Sciatic nerve (tissue), 2 donors: ENCODE results near the gene PCBD2. TPM values are rescaled to one million over a fixed set of nuclear protein-coding genes. Genes with fewer than 3 reads are reported as not detected.
"Not testable (repeated sequence)": the region's sequence is repeated elsewhere in the genome, so short reads cannot be mapped to it uniquely, and the experiment has no call there.

Source experiments
- ATAC-seq: fragments of 200-7000 bp; cut with Tn5 transposase; one replicate; pipeline ENCODE4 v1.9.1; 2020; ENCODE audit warnings: mild to moderate bottlenecking, moderate library complexity
- DNase-seq: peaks from one replicate; pipeline ENCODE4 v3.0.0-alpha.2; 2020; ENCODE audit warnings: low spot score
- intact Hi-C: fragments of 100-400 bp; cut with DNase I; formaldehyde crosslinking; loops from one replicate; pipeline ENCODE4 v1.14.2; 2022
- total RNA-seq: library from RNA; stranded (reverse); fragmentation: NEBNext Ultra II Directional; extraction: Animal tissue kit (Norgen Biotek cat#: 25700); gene quantifications from one replicate; pipeline ENCODE4 v1.2.1, GENCODE V29; 2021
- donor health status: DM: no; HTN: no; CAD: no.
- donor health status: DM: no; HTN: no; CAD: no.

Gene PCBD2
- total RNA-seq, 1 donor from 2014 or later: 13.6 TPM

DNA sequence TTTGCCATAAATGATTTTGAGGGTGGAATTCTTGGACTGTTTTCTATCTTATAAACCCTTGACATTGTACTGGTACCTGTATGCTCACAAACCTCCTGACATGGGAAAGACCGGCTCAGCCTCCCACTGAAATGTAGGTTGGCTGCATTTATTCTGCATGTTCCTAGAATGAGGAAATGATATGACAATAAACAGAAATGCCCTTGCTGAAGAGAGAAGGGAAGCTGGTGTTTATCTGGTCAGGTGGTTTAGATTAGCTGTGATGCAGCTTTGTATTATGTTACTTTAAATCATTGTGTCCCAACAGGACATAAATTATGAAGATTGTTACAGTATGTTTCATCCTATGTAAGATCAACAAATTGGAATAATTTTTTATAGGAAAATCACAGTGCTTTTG, 39.7 kb downstream of the PCBD2 start:
- intact Hi-C loops: no loop called here
- DNase-seq: no peak

DNA sequence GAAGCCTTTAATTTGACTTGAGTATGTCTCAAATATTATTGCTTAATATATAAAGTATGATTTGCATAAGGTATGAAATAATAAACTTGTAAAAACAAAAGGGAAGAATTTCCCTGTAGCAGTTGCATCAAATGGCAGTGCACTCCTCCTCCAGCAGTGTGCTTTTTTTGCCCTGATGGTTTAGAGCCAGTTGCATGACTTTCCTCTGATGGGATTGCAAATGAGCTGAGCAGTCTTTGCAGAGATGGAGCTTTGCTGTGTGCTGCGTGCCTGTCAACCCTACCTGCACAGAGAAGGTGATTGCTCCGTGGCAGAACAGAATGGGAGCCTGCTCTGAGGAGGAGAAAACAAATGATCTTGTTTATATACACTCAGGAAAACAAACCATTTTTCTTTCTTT, 40.1 kb downstream of the PCBD2 start:
- ATAC-seq: no peak

More for the DNA sequence above, 39.7 kb downstream of the PCBD2 start:
- ATAC-seq: no peak

DNA sequence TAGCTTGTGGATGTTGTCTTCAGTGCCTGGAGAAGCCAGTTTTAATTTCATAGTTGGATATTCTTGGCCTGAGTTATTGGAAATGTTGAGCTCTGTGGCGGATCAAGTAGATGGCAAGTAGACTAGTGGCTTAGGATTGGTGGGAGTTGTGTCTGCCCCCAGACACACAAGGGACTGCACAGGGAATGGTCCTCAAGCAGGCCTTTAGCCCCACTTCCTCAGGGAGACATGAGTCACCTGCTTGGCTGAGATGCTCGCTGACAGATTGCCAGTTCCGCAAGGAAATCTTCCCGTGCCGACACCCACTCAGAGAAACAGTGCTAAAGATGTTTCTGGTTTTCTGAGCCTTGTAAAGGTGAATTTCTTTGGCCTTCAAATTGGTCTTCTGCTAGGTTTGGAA, 44.0 kb downstream of the PCBD2 start:
- intact Hi-C loops: no loop called here
- no peak for ATAC-seq
- DNase-seq: no peak

More for the DNA sequence above, 40.1 kb downstream of the PCBD2 start:
- DNase-seq: no peak
- intact Hi-C loops: no loop called here

DNA sequence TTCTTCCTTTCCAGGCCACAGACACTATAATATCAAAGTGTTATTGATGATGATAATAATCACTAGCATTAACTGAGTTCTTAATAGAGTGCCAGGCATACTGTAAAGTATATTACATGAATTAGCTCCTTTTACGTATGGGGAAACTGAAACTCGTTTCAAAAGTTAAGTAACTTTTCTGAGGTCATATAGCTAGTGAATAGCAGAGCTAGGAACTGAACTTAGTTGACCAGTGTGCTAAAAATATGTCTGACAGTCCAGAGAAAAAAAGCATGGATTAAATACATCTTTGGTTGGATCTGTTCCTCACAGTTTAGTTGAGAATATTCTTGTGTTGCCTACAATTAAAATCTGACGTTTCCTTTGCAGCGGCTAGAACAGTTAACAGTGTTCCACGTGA, 44.4 kb downstream of the PCBD2 start:
- intact Hi-C loops: no loop called here
- ATAC-seq: no peak

DNA sequence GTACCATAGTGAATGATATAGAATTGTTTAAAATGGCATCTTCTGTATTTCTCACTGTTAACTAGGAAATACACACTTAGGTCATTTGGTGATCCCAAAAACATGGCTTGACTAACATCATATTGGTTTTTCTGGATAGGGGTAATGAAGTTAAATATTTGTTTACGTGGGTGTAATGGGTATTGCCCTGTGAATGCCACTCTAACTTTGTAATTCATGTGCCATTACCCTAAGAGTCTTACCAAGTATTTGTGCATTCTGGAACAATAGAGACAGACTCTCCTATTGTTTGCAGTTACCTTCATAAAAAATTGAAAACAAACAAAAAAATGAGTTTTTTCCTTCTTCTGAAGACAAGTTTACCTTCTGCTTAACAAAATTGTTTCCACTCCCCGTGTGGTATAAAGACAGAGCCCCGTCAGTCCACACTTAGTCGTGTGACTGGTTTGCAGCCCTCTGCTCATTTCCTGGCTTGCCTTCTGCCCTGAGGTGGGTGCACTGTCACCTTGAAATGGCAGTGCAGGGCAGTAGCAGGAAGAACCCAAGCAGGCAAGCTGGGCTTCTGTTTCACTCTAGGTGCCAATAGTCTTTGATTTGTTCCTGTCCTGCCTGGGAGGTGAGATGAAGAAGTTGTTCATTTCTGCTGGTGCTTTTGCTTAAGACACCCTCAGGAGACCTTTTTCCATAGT, 53.1 kb downstream of the PCBD2 start:
- DNase-seq (no peak), ATAC-seq (no peak)
- intact Hi-C loops: no loop called here

More for the DNA sequence above, 44.4 kb downstream of the PCBD2 start:
- DNase-seq: no peak

DNA sequence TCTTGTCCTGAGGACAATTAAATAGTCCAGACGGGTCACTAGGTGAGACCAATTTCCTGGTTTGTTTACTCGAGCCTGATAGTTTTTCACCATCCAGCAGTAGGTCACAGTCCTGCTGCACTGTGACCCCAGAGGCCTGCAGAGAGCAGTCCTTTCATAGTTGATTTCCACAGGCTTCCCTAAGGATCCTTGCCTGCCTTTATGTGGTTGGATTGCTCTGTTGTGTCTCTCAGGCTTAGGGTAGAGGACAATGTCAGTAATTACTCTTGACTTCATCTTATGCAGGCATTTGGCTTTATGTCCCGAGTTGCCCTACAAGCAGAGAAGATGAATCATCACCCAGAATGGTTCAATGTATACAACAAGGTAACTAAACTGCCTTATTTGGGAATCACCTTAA, 53.8 kb downstream of the PCBD2 start:
- ATAC-seq (peak; percentile 10), DNase-seq (no peak)
- intact Hi-C loops: no loop called here

DNA sequence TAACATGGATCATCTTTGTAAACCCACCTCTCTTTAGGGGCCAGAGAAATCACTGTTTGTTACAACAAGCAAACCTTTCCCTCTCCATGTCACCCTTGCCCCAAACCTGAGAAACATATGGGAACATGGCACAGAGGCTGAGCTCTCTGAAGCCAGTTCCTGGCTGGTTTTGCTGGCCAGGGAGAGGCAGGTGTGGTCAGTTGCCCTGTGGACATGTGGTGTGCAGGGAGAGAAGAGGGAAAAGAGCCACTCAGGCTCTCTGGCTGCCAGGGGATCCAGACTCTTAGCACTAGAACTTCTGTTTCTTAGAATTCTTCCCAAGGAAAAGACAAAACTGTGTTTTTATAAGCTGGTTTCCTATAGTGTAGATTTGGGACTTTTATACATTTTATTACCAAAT, 58.2 kb downstream of the PCBD2 start:
- DNase-seq (no peak), ATAC-seq (no peak)
- intact Hi-C loops: no loop called here

DNA sequence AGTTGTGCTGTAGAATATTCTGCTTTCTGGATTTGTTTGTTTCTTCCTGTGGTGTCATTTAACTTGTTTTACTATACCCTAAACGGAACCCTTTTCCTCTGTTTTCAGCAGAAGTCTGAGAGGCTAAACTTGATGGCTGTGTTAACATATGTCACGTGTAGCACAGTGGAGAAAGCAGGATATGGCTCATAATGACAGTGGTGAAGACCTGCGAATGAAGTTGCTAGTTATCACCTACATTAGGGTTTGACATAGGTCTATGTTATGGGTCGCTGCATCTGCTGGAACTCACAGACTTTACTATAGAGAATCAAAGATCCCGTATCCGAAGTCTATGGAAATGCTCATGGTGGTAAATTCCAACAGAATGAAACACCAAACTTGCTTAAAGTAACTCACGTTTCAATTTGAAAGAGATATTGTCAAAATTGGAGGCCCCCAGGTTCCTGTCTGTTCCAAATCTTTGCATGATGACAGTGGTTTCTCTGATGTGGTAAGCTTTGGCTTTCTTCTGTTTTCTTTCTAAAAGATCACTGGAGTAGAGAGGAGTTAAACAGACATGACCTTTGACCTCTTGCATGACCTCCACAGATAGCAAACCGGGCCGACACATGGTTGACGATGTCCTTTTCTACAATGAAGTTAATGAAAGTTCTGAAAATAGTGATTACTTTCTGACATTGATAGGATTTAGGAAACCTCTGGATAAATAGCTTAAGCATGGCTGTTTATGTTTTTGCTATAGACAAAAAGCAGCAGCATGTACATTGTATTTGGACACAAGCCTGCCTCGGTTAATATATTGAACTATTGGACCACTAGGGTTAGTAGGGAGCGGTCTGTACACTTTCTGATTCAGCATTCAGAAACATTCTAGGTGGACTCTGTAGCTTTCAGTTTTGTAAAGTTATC, 59.7 kb downstream of the PCBD2 start:
- intact Hi-C loops: no loop called here
- DNase-seq: no peak
- no peak for ATAC-seq

DNA sequence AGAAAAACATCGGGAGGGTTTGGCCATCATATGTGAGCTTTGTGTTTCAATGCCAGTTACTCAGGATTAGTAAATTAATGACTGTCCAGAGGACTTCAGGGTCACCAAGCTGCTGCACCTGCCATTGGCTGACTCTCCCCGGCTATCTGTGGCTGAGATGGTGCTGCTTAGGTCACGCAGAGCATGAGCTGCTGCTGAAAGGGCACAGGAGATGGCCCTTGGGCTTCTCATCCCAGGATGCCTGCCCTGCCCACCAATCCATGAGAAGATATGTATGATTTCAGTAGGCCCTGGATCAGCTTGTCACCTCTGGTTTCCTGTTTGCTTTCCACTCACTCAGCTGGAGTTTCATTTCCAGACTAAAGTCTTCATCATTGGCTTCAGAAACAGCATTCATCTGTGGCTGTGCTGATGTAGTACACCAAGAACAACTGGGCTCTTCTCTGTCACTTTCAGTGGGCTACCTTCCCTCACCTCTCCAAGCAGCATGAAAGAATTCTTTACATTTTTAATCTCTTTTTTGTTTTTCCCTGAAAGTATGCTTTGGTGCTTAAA, 60.4 kb downstream of the PCBD2 start:
- intact Hi-C loops: no loop called here
- no peak for DNase-seq
- no peak for ATAC-seq

DNA sequence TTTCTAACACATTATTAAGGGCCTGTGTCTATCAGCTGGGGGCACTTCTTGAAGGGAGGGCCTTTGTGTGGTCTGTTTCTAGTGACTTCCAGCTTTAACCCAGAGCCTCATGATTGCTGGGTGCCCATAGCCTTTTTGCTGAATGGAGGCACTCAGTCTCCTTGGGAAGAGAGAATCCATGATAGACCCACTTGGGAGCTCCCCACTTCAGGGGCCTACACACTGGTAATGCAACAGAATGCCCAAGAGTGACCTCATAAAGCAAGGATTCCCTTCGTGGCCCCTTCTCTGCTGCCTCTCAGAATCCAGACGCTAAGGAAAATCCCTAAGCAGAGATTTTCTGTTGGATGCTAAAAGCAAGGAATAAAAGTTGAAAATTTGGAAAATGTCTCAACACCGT, 62.7 kb downstream of the PCBD2 start, which contains the start of gene CATSPER3:
TSS of gene CATSPER3 (plus strand) at position 301 of the 400 bp plus-strand sequence. CDS start at position 386, 85 bp downstream.
- DNase-seq (no peak), ATAC-seq (no peak)
- intact Hi-C loops: no loop called here

DNA sequence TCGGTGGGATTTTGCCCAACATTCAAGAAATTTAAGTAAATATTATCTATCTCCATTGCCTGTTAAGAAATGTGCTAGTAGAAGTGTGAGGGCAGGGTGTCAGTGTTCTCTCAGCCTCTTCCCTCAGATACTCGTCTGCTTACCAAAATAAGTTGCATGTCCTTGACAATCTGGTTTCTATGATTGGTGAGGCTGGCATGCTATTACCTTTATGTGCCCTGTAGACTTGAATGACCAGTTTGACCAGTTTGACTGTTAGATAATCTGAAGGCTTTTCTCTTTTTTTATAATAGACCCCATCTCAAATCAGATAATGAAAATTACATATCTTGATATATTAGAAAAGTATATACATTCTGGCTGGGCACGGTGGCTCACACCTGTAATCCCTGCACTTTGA, 63.1 kb downstream of the PCBD2 start:
- ATAC-seq (no peak), DNase-seq (no peak)
- intact Hi-C loops: no loop called here

DNA sequence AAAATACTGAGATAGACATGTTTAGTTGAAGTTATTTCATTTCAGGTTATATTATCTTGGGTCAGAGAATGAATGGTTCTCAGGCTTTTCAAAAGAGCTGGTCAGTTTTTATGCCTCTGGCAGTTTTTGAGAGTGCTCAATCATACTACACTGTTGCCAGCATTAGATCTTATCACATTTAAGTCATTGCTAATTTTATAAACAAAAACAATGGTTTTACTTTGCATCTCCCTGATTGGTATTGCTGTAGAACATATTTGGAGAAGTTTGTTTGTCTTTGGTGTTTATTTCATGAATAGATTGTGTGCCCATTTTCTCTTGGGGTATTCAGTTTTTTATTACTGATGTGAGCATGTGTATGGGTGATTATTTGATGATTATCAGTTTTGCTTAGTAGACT, 64.2 kb downstream of the PCBD2 start:
- intact Hi-C loops: no loop called here
- DNase-seq: no peak
- no peak for ATAC-seq

DNA sequence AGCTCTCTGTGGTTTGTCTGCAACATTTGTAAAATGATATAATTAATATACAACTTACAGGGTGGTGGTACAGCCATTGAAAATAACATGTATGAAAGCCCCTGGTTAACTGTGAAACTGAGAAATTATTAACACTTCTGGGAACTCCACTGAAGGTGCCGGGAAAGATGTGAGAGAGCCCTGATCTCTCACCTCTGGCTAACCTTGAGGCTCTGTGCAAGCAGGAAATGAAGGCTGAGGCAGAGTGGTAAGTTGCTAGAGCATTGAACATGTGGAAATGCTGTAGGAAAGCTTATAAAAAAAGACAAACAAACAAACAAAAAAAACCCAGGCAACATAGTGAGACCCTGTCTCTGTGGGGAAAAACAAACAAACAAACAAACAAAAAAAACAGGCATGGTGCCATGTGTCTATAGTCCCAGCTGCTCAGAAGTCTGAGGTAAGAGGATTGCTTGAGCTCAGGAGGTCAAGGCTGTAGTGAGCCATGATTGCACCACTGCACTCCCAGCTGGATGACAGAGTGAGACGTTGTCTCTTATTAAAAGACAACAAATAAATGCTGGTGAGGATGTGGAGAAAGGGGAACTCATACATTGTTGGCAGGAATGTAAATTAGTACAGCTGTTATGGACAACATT, 70.3 kb downstream of the PCBD2 start:
- no peak for ATAC-seq
- no peak for DNase-seq
- intact Hi-C loops: no loop called here

DNA sequence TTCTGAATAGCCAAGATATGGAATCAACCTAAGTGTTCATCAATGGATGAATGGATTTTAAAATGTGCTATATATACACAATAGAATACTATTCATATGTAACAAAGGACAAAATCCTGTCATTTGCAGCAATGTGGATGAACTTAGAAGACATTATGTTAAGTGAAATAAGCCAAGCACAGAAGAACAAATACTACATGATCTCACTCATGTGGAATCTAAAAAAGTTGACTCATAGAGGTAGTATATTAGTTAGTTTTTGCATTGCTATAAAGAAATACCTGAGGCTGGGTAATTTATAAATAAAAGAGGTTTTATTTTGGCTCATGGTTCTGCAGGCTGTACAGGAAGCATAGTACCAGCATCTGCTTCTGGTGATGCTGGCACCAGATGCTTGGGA, 70.9 kb downstream of the PCBD2 start:
- ATAC-seq: no peak
- DNase-seq: no peak
- intact Hi-C loops: no loop called here

DNA sequence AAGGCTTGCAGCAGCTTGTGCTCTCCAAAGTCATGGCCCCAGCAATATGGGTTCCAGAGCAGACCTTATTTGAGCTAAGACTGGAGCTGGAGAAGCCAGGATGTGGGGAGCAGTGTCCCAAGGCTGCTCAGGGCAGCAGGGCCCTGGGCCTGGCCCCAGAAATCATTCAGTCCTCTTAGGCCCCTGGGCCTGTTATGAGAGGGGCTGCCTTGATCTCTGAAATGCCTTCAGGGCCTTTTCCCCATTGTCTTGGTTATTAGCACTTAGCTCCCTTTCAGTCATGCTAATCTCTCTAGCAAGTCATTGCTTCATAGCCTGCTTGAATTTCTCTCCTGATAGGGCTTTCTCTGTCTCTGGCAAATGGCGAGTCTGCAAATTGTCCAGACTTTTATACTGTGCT, 71.9 kb downstream of the PCBD2 start:
- DNase-seq (no peak), ATAC-seq (no peak)
- intact Hi-C loops: no loop called here

DNA sequence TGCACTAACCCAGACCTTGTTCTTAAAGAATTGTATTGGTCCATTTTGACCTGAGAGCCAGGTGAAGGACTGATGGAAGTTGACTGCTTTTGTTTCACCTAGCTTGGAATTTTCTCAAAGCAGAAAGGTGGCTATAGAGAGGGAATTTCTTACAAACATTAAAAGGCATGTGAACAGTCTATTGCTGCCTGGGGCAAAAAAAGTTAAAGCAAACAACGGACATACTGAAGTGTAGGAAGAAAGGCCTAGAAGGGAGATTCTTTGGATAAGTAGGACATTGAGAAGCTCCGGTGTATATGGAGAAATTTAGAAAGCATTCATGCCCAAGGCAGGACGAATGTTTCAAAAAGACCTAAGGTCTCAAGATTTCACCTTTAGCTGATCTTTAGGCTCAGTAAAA, 74.5 kb downstream of the PCBD2 start:
- DNase-seq (no peak), ATAC-seq (no peak)
- intact Hi-C loops: no loop called here

DNA sequence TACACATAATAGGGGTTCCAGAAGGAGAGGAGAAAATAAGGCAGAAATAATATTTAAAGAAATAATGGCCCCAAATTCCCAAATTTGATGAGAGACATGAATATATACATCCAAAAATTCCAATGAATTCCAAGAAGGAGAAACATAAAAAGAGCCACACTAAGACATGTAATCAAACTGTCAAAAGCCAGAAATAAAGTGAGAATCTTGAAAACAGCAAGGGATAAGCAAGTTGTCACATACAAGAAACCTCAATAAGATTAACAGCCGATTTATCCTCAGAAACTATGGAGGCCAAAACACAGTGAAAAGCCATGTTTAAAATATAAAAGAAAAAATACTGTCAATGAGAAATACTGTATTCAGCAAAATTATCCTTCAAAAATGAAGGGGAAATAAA, 77.3 kb downstream of the PCBD2 start:
- intact Hi-C loops: no loop called here
- DNase-seq: no peak
- no peak for ATAC-seq

DNA sequence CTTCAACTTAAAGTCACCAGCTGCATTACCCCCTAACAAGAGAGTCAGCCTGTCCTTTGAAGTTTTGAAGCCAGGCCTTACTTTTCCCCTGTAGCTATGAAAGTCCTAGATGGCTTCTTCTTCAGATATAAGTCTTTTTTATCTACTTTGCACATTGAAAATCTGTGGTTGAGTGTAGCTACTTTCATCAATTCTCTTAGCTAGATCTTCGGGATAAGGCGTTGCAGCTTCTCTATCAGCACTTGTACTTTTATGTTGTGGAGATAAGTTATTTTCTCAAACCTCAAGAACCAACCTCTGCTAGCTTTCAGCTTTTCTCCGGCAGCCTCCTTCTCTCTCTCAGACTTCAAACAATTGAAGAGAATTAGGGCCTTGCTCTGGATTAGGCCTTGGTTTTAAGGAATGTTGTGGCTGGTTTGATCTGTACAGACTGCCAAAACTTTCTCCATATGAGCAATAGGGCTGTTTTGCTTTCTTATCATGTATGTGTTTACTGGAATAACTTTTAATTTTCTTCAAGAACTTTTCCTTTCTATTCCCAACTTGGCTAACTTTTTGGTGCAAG, 84.4 kb downstream of the PCBD2 start:
- DNase-seq (no peak), ATAC-seq (no peak)
- intact Hi-C loops: no loop called here

DNA sequence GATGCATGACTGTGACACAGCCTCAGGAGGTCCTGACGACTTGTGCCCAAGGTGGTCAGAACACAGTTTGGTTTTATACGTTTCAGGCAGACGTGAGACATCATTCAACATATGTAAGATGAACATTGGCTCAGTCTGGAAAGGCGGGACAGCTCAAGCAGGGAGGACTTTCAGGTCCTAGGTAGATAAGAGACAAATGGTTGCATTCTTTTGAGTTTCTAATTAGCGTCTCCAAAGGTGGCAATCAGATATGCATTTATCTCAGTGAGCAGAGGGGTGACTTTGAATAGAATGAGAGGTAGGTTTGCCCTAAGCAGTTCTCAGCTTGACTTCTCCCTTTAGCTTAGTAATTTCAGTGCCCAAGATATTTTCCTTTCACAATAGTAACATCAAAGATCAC, 85.3 kb downstream of the PCBD2 start:
- DNase-seq, intact Hi-C loops, ATAC-seq: not testable (repeated sequence)
